Effector memory CD4-positive, alpha-beta T cell (primary cell): ENCODE measurements around the gene RIMKLA.

Source experiments
- DNase-seq, 3 donors: peaks; one replicate each; pipeline ENCODE4 v3.0.0-alpha.2; 2020
- H3K27ac ChIP-seq: 2 replicates; pipeline ENCODE4 v1.7.0; 2013; ENCODE audit warnings: mild to moderate bottlenecking, low read length, moderate library complexity; ENCODE audit not compliant: insufficient read depth, poor library complexity, severe bottlenecking
- H3K27me3 ChIP-seq: replicated peaks from 2 replicates; pipeline ENCODE4 v1.7.0; 2013; ENCODE audit warnings: mild to moderate bottlenecking, low read length; ENCODE audit not compliant: insufficient read depth, control insufficient read depth, poor library complexity, severe bottlenecking
- H3K36me3 ChIP-seq: 2 replicates; pipeline ENCODE4 v1.7.0; 2013; ENCODE audit warnings: mild to moderate bottlenecking, low read length, moderate library complexity; ENCODE audit not compliant: control insufficient read depth, insufficient read depth
- H3K4me1 ChIP-seq: 2 replicates; pipeline ENCODE4 v1.7.0; 2013; ENCODE audit warnings: low read length, mild to moderate bottlenecking; ENCODE audit not compliant: control insufficient read depth, insufficient read depth, poor library complexity, severe bottlenecking
- H3K4me3 ChIP-seq: 2 replicates; pipeline ENCODE4 v1.7.0; 2013; ENCODE audit warnings: low read length, low read depth, mild to moderate bottlenecking; ENCODE audit not compliant: insufficient read depth, poor library complexity, severe bottlenecking
- H3K9me3 ChIP-seq: 2 replicates; pipeline ENCODE4 v1.7.0; 2013; ENCODE audit warnings: mild to moderate bottlenecking, low read length, moderate library complexity; ENCODE audit not compliant: control insufficient read depth

Gene RIMKLA

GRCh38 chr1:42369471-42369870, 11.1 kb upstream of the RIMKLA start:
- no peaks in the 10 kb centered on the region for H3K9me3 ChIP-seq
- H3K4me1 ChIP-seq = no peaks in the 10 kb centered on the region
- no peak overlapping the region for H3K27ac ChIP-seq
- H3K4me3 ChIP-seq = no peak overlapping the region
- H3K36me3 ChIP-seq = no peaks in the 10 kb centered on the region
- no peaks in the 10 kb centered on the region for H3K27me3 ChIP-seq
- DNase-seq = no peak

- Histone ChIP-seq H3K4me3 (no peak overlapping the region), H3K27me3 (no peaks in the 10 kb centered on the region)
Measured at GRCh38 chr1:42370876-42371549, 9.6 kb upstream of the RIMKLA start.

GRCh38 chr1:42372796-42373195, 7.8 kb upstream of the RIMKLA start:
- Histone ChIP-seq H3K4me1 (no peaks in the 10 kb centered on the region), H3K27me3 (no peaks in the 10 kb centered on the region), H3K36me3 (no peaks in the 10 kb centered on the region), H3K27ac (no peak overlapping the region), H3K4me3 (no peak overlapping the region), H3K9me3 (no peaks in the 10 kb centered on the region)
- DNase-seq = no peak

More at GRCh38 chr1:42370876-42371549, 9.6 kb upstream of the RIMKLA start:
- Histone ChIP-seq H3K36me3 (no peaks in the 10 kb centered on the region), H3K9me3 (no peaks in the 10 kb centered on the region), H3K4me1 (no peaks in the 10 kb centered on the region), H3K27ac (no peak overlapping the region)
- no peak for DNase-seq

GRCh38 chr1:42379794-42380585, 602 bp upstream of the RIMKLA start:
- Histone ChIP-seq H3K27ac (no peak overlapping the region), H3K4me3 (peak overlapping the region; percentile 50), H3K27me3 (peaks cover 5% of the 10 kb centered on the region), H3K4me1 (peaks cover 12% of the 10 kb centered on the region), H3K36me3 (no peaks in the 10 kb centered on the region), H3K9me3 (no peaks in the 10 kb centered on the region)
- DNase-seq = no peak

DNA sequence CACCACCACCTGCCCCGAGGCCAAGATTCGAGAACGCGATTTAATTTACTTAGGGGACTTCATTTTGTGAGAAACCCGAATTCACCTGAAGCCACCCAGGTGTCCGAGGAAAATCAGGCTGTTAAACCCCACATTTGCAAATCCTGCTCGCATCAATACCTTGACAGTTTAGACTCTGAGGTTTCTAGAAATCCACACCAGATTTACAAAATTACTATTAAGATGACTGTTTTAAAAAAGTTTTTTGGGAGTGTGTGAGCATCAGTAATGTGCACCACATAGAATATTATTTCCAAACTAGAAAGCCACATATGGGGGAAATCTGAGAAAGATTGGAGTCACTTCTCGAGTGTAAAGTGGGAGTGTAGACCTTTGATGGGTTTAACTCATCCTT, 685 bp downstream of the RIMKLA start:
- no peaks in the 10 kb centered on the region for H3K9me3 ChIP-seq
- no peak overlapping the region for H3K27ac ChIP-seq
- peaks cover 12% of the 10 kb centered on the region for H3K4me1 ChIP-seq
- DNase-seq = no peak
- H3K27me3 ChIP-seq = peaks cover 5% of the 10 kb centered on the region
- peak overlapping the region; percentile 44 for H3K4me3 ChIP-seq
- H3K36me3 ChIP-seq = no peaks in the 10 kb centered on the region

- Histone ChIP-seq H3K4me3 (no peak overlapping the region), H3K27me3 (peaks cover under 1% of the 10 kb centered on the region), H3K9me3 (no peaks in the 10 kb centered on the region), H3K4me1 (peaks cover 7% of the 10 kb centered on the region), H3K36me3 (no peaks in the 10 kb centered on the region), H3K27ac (no peak overlapping the region)
- no peak for DNase-seq
Measured at GRCh38 chr1:42385283-42385682, 4.7 kb downstream of the RIMKLA start.

DNA sequence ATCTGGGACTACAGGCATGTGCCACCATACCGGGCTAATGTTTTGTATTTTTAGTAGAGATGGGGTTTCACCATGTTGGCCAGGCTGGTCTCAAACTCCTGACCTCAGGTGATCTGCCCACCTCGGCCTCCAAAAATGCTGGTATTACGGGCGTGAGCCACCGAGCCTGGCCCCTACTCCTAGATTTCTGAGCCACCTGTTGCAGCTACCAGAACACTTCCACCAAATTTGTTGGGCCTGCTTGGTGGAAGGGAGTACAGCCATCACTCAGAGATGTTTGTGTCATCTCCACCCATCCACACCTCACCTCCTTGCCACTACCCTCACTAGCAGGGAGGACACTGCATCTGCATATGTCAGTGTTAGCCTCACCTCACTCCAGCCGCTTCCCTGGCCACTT, 5.5 kb downstream of the RIMKLA start:
- Histone ChIP-seq H3K36me3 (no peaks in the 10 kb centered on the region), H3K4me1 (peaks cover 5% of the 10 kb centered on the region), H3K27ac (no peak overlapping the region), H3K9me3 (no peaks in the 10 kb centered on the region), H3K4me3 (no peak overlapping the region), H3K27me3 (no peaks in the 10 kb centered on the region)
- no peak for DNase-seq

GRCh38 chr1:42392255-42392654, 11.7 kb downstream of the RIMKLA start:
- Histone ChIP-seq H3K4me1 (no peaks in the 10 kb centered on the region), H3K27ac (no peak overlapping the region), H3K27me3 (no peaks in the 10 kb centered on the region), H3K4me3 (no peak overlapping the region), H3K36me3 (no peaks in the 10 kb centered on the region), H3K9me3 (no peaks in the 10 kb centered on the region)
- no peak for DNase-seq

- H3K36me3 ChIP-seq = no peaks in the 10 kb centered on the region
- no peak overlapping the region for H3K27ac ChIP-seq
- H3K9me3 ChIP-seq = no peaks in the 10 kb centered on the region
- no peak for DNase-seq
- H3K4me3 ChIP-seq = no peak overlapping the region
- no peaks in the 10 kb centered on the region for H3K4me1 ChIP-seq
- H3K27me3 ChIP-seq = no peaks in the 10 kb centered on the region
Measured at GRCh38 chr1:42392967-42393848, 12.6 kb downstream of the RIMKLA start.
